ENCODE results near the gene CUTA.
"Not testable (repeated sequence)": the region's sequence is repeated elsewhere in the genome, so short reads cannot be mapped to it uniquely, and the experiment has no call there.

CUTA gene

DNA sequence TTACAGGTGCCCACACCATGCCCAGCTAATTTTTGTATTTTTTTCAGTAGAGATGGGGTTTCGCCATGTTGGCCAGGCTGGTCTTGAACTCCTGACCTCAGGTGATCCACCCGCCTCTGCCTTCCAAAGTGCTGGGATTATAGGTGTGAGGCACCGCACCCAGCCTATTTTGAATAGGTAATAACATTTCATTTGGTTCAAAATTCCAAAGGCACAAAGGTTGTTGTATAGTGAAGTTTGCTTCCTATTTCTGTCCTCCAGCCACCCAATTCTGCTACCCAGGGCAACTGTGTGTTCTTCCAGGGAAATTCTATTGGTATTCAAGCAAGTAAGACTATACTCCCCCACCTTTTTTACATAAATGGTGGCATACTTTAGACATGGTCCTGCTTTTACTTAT is 19.3 kb downstream of the CUTA start:
- DNase-seq, result not testable (repeated sequence)

DNA sequence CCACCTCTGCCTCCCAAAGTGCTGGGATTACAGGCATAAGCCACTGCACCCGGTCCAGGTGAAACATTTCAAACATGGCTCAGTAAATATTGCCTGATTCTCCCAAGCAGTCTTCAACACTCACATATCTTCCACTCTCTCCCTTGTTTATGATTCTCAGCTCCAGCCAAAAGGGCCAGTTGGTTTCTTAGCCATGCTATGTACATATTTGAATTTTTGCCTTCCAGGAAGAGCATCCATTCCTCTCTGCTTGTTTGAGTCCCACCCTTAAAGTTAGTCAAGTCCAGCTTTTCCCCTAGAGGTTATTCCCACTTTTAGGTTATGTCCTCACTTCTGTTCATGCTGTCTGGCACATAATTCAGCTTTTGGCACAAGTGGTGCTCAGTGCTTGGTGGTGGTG is 20.4 kb downstream of the CUTA start:
- DNase-seq, result no peak

DNA sequence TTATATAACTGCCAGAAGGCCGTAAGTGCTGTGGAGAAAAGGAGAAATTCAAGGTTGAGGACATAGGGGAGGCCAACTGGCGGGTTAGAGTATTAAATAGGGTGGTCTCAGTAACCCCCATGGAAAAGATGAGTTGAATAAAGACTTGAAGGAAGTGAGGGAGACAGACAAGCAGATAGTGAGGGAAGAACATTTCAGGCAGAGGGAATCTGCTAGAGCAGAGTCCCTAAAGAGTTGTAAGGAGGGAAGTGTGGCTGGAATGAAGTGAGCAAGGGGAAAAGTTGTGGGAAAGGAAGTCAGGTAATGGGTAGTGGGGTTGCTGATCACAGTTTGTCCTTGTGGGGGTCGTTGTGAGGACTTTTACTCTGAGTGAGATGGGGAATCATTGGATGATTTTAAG is 24.9 kb downstream of the CUTA start:
- no peak for DNase-seq

DNA sequence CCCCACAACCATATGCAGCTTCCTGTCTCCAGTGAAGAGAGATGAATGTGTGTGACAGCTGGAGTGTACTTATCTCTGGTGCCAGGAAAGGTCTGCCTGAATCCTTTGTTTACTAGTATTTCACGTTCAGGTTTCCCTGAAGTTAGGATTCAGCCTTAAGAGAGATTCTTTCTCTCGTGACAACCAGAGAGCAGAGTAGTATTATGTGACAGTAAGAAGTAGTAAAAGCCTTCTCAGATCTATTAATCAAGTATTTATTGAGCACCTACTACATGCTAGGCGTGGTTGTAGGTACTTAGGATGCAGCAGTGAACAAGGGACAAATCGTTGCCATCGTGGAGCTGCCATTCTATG is 25.3 kb downstream of the CUTA start:
- DNase-seq, result no peak

DNA sequence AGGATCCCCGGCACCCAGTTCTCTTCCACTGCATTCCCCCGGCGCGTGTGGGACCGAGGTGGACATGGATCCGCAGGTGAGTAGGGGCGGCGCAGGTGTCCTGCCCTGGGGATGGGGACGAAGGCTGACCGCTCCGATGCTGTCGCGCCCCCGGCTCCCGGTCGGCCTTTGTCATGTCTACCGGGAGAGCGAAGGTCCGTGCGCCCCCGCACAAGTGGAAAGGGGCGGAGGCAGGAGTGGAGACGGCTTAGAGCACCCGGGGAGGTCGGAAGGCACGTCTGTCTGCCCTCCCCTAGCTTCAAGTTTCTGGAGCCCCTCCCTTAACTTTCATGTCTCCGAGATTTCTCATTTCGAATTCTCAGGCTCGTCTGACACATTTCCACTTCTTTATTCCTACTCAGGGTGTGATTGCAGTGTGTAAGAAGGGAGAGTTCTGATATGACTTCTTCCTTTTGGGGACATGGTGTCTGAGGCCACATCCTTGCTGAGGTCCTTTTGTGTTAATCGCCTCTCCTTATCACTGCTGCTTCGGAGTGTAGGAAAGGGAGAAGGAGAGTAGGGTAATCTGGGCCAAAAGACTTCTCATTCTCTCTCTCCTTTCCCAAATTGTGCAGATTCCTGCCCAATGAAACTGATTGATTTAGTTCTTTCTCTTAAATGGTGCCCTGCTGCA is 25.8 kb downstream of the CUTA start:
- DNase-seq, result no peak

DNA sequence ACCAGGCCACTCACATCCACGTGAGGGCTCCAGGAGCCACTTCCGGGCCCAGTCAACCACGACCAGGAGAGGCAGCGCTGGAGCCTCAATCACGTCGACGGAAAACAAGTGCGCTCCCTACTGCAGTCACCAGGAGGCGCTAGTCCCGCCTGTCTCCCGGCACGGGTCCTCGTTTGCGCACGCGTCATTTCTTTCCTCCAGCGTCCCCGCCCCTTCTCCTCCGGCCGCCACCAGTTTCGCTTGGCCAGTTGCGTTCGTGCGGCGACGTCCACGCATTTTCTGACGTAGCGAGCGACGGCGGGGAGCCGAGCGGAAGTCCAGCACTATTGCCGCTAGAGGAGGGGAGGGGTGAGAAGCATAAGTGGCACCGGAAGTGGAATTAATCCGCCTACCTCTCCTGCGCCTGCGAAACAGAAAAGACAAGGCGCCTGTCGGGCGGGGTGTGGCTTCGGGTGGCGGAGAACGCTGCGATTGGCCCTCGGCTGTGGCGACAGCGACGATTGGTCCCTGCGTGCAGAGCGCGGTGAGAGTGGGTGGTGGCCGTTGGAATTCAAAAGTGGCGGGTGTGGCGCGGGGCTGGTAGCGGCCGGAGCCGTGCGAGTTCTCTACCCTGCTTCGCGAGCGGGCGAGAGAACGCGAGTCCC is 26.5 kb downstream of the CUTA start, which contains the start of gene KIFC1:
Gene KIFC1 (plus strand): TSS at position 546 of the 644 bp plus-strand sequence. CDS start 163 bp downstream, outside the sequence.
- DNase-seq, result peak; percentile 99

DNA sequence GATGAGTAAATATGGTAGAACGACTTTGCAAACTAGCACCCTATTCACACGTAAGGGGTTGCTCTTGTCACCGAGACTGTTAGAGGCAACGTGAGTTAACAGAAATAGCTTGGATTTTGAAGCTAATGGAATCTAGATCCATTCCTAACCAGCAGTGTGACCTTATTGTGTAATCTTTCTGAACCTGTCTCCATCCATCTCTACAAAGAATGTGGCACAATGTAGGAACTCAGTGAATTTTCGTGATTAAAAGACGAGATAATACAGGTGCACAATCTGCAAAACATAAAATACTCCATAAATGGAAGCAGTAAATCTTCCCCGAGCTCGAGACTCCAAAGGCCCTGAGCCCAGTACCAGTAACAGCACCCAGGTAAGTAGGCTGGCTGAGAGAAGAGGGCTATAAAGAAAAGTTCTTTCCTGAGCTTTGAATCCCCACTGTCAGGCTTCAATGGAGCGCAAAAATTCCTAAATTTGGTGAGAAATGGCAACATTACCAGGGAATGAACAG is 27.1 kb downstream of the CUTA start:
- no peak for DNase-seq

DNA sequence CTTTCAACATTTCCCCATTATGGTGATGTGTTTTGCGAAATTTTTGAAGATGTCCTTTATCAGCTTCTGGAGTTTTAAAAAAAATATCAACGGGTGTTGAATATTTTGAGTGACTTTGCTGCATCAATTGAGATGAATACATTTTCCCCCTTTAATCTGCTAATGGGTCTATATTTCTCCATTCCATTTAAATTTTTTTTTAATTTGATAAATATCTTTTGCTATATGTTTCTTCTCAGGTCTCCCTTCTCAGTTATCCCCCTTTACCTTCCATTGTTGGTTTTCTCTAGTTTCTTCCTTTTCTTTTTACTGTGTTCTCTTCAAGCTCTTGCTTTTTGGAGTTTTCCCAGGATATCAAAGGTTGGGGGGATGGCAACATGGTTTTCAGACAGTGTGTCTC is 27.7 kb downstream of the CUTA start:
- no peak for DNase-seq

DNA sequence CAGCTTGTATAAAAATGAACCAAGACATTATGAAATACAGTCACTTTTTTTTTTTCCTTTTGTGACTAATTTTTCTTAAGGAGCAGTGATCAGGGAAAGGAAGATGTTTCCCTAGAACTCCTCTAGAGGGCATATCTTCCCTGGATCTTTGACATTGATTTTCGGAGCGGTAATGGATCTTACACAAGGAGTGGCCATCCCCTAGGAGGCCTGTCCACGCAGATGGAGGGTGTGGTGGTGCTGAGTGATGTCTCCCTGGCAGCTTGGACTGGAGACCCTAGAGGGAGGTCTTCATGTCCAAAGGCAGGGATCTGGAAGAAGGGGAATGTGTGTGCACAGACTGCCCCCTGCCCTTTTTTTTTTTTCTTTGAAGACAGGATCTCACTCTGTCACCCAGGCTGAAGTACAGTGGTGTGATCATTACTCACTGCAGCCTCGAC is 33.3 kb downstream of the CUTA start:
- DNase-seq, result no peak

DNA sequence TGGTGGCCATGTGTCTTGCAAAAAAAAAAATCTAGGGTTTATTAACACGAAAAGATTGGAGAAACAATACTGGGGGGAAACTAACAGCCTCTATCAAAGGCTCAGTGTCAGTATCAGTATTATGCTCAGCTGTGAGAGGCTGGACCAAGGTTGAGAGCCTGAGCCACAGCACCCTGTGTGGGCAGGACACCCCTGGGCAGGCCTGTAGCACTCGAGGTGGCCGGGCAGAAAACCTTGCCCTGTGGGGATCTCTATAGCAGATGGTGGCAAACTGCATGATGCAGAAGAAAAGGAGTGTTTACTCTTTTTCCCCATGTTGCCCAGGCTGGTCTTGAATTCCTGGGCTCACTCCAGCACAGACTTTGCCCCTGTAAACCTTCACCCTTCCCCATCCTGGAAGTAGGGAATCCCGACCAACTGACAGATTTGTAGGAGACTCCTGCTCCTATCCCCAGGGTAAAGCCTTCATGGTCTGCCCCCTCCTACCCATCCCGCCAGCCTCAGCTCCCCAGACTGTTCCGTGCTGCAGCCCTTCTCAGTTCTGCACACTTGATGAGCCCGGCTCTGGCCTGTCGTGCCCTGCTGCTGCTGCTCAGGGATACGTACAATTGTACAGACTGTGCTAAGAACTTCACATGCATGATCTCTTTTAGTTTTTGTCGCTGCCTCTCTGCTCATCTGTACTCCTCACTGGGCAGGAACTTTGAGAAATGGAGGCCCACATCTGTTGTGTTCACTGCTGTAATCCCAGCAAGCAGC is 34.3 kb downstream of the CUTA start:
- DNase-seq, result no peak

DNA sequence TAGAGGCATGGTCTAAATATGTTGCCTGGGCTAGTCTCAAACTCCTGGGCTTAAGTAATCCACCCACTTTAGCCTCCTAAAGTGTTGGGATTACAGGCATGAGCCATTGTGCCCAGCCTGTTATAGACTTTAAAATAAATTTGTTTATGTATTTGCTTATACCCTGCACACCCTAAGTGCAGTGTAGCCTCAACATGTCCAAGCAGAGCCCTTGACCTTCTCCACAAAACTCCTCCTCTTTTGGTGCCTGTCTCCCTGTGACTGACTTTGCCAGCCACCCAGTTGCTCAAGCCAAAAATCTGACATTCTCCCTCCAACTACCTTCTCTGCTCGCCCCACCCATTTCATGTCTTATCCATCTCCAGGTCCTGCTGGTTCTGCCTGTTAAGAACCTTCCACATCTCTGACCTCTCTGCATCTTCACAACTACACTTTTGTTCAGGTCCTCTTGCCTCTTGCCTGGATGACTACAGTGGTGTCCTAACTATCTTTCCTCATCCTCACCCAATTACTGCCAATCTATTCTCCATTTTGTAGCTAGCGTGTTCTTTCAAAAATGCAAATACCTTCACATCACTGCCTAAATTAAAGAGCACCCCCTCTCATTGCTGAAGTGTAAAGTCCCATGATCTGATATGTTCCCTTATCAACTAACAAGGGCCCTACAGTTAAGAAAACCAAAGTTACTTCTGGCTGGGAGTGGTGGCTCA is 37.5 kb downstream of the CUTA start:
- DNase-seq, result no peak

DNA sequence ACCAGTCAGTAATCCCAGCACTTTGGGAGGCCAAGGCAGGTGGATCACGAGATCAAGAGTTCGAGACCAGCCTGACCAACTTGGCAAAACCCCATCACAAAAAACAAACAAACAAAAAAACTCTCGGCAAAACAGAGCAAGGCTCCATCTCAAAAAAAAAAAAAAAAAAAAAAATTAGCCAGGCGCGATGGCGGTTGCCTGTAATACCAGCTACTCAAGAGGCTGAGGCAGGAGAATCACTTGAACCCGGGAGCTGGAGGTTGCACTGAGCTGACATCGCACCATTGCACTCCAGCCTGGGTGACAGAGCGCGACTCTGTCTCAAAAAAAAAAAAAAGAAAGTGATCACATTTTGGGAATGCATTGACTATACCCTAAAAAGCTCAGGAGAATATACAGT is 38.7 kb downstream of the CUTA start:
- DNase-seq, result not testable (repeated sequence)

DNA sequence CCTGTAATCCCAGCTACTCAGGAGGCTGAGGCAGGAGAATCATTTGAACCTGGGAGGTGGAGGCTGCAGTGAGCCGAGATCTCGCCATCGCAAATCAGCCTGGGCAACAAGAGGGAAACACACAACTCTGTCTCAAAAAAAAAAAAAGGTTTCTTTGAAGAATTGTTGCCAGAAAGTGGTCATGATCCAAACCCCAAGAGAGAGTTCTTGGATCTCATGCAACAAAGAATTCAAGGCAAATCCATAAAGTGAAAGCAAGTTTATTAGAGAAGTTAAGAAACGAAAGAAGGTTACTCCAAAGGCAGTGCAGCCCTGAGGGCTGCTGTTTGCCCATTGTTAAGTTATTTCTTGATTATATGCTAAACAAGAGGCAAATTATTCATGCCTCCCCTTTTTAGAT is 40.7 kb downstream of the CUTA start:
- no peak for DNase-seq

DNA sequence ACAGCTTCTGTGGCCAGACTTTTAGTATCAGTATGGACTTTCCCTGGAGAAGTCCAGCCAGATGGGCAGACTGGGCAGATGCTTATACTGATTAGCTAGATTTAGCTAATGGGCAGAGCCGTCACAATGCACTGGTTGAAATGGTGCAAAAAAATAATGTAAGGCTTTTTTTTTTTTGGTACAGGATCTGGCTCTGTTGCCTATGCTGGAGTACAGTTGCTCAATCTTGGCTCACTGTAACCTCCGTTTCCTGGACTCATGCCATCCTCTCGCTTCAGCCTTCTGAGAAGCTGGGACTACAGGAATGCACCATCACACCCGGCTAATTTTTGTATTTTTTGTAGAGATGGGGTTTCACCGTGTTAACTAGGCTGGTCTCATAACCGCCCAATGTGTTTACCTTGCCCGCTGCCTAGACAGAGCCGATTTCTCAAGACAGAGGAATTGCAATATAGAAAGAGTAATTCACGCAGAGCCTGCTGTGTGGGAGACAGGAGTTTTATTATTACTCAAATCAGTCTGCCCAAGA is 42.7 kb downstream of the CUTA start:
- DNase-seq, result no peak

DNA sequence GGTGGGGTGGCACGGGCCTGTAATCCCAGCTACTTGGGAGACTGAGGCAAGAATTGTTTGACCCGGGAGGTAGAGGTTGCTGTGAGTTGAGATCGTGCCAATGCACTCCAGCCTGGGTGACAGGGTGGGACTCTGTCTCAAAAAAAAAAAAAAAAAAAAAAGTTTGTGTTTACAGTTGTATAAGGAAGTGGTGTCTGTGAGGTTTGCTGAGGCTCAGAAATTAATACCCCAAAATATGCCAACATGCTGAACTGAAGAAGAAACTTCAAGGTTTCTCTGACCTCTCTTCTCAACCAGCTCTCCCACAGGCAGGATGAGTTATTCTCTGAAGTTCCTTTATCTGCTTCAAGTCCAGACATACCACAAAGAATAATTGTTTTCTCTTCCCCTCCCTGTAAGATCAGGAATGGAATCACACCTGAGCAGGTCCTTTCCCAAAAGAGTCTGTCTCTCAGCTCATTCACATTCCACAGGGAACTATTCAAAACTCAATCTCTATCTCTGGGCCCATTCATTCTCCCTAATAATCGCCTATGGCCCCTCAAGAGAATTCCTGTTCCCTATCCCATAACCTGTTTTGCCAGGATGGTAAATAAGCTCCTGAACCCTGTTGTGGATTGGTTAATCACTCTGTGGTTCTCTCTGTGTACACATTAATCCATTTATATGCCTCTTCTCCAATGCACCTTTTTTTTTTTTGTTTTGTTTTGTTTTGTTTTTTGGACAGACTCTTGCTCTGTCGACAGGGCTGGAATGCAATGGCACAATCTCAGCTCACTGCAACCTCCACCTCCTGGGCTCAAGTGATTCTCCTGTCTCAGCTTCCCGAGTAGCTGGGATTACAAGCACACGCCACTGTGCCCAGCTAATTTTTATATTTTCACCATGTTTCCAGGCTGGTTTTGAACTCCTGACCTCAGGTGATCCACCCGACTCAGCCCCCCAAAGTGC is 43.7 kb downstream of the CUTA start:
- no peak for DNase-seq

DNA sequence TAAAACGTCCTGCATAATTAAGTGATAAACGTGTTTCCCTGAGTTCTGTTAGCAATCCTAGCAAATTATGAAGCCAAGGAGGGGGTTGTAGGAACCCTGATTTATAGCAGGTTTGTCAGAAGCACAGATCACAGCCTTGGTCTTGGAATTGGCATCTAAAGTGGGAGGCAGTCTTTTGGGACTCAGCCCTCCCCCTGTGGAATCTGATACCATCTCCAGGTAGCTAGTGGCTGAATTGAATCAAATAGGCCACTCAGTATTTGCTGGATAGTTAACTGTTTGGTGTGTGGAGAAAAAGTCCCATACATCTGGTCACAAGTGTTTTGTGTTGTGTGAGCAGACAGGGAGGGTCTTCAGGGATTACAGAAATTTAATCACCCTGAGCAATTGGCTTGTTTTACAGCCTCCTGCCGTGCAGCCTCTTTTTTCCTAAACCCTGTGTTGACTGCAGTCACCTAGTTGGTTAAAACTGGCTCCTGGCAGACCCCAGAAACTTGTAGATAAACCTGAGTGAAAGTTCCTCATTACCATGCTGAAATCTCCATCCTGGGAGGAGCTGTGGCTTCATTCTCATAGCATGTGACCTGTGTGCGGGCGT is 45.3 kb downstream of the CUTA start:
- no peak for DNase-seq

DNA sequence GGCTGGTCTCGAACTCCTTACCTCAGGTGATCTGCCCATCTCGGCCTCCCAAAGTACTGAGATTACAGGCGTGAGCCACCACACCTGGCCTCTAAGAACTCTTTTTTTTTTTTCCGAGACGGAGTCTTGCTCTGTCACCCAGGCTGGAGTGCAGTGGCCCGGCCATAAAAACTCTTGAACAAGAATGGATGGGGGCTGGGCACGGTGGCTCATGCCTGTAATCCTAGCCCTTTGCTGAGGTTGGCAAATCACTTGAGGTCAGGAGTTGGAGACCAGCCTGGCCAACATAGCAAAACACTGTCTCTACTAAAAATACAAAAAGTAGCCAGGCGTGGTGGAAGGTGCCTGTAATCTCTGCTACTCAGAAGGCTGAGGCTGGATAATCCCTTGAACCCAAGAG is 46.0 kb downstream of the CUTA start:
- not testable (repeated sequence) for DNase-seq

DNA sequence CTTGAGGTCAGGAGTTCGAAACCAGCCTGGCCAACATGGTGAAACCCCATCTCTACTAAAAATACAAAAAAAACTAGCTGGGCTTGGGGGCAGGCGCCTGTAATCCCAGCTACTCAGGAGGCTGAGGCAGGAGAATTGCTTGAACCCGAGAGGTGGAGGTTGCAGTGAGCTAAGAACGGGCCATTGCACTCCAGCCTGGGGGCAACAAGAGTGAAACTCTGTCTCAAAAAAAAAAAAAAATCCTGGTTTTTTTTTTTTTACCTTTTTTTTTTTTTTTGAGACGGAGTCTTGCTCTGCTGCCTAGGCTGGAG is 50.2 kb downstream of the CUTA start:
- DNase-seq, result not testable (repeated sequence)

DNA sequence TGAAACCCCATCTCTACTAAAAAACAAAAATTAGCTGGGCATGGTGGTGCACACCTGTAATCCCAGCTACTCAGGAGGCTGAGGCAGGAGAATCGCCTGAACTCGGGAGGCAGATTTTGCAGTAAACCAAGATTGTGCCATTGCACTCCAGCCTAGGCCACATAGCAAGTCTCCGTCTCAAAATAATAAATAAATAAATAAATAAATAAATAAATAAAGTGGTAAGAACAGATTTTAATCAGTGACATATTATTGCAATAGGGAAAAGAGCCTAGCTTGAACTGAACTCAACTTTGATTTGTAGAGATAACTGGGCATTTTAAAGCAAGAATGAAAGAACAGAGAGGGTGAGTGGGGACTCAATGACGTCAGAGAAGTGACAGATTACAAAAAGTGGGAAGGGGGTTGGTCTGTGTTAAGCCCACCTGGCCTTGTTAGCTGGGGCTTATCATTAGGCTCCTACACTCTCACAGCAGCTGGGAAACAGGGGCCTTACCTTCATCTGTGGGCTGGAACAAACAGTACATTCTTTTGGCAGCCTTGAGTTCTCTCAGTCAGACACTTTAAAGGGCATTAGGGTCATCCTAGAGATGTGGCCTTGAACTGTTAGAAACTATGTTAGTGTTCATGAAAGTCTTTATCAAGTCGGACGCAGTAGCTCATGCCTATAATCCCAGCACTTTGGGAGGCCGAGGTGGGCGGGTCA is 50.7 kb downstream of the CUTA start:
- DNase-seq, result no peak
